Neural progenitor cell (in vitro differentiated cells): ENCODE measurements around the gene LRRC45. TPM values are rescaled to one million over a fixed set of nuclear protein-coding genes. Genes with fewer than 3 reads are reported as not detected.

ENCODE experiments used
- DNase-seq: peaks from one replicate; pipeline ENCODE4 v3.0.0-alpha.2; 2016; ENCODE audit warnings: low spot score
- H2AFZ ChIP-seq: fragments of 200-600 bp; sonication (generic); replicated peaks from 2 replicates; pipeline ENCODE4 v1.6.1; 2016; ENCODE audit warnings: antibody characterized with exemption
- H3F3A ChIP-seq: fragments of 200-600 bp; sonication (generic); 2 replicates; pipeline ENCODE4 v1.6.1; 2016; ENCODE audit warnings: antibody characterized with exemption, low read depth
- H3K27ac ChIP-seq: fragments of 200-600 bp; sonication (generic); 2 replicates; pipeline ENCODE4 v1.5.1; 2016; ENCODE audit warnings: mild to moderate bottlenecking
- H3K27me3 ChIP-seq: fragments of 200-600 bp; sonication (generic); 2 replicates; pipeline ENCODE4 v1.6.1; 2016; ENCODE audit warnings: mild to moderate bottlenecking, moderate library complexity
- H3K36me3 ChIP-seq: fragments of 200-600 bp; sonication (generic); 2 replicates; pipeline ENCODE4 v1.5.1; 2016
- H3K4me1 ChIP-seq: fragments of 200-600 bp; sonication (generic); 2 replicates; pipeline ENCODE4 v1.6.1; 2016; ENCODE audit warnings: mixed run types
- H3K4me2 ChIP-seq: fragments of 200-600 bp; sonication (generic); 2 replicates; pipeline ENCODE4 v1.6.1; 2016
- H3K4me3 ChIP-seq: fragments of 200-600 bp; sonication (generic); 2 replicates; pipeline ENCODE4 v1.5.1; 2016
- H3K79me2 ChIP-seq: fragments of 200-600 bp; sonication (generic); 2 replicates; pipeline ENCODE4 v1.6.1; 2016; ENCODE audit warnings: low read depth
- H3K9ac ChIP-seq: fragments of 200-600 bp; sonication (generic); 2 replicates; pipeline ENCODE4 v1.6.1; 2016
- H3K9me3 ChIP-seq: fragments of 200-600 bp; sonication (generic); 2 replicates; pipeline ENCODE4 v1.5.1; 2016; ENCODE audit warnings: low read depth
- H4K20me1 ChIP-seq: fragments of 200-600 bp; sonication (generic); 2 replicates; pipeline ENCODE4 v1.6.1; 2016; ENCODE audit warnings: low read depth
- H3K27ac Mint-ChIP-seq: 3 replicates; pipeline ENCODE4 v1.8.0; 2021; ENCODE audit warnings: mixed read lengths
- H3K27me3 Mint-ChIP-seq: 2 replicates; pipeline ENCODE4 v1.8.0; 2022; ENCODE audit warnings: low read depth, mild to moderate bottlenecking, inconsistent platforms, moderate library complexity, mixed read lengths; ENCODE audit not compliant: insufficient read depth
- H3K36me3 Mint-ChIP-seq: 3 replicates; pipeline ENCODE4 v1.8.0; 2021; ENCODE audit warnings: mixed read lengths
- H3K4me1 Mint-ChIP-seq: 3 replicates; pipeline ENCODE4 v1.8.0; 2021; ENCODE audit warnings: mixed read lengths
- H3K4me3 Mint-ChIP-seq: 3 replicates; pipeline ENCODE4 v1.8.0; 2021; ENCODE audit warnings: mild to moderate bottlenecking, moderate library complexity, mixed read lengths
- H3K9me3 Mint-ChIP-seq: 3 replicates; pipeline ENCODE4 v1.8.0; 2020; ENCODE audit warnings: mixed read lengths
- EZH2 ChIP-seq: fragments of 200-600 bp; sonication (generic); IDR thresholded peaks from 2 replicates; pipeline ENCODE4 v1.6.1; 2017; ENCODE audit warnings: antibody characterized with exemption, mild to moderate bottlenecking, moderate library complexity
- EZH2phosphoT487 ChIP-seq: fragments of 200-600 bp; sonication (generic); IDR thresholded peaks from 2 replicates; pipeline ENCODE4 v1.6.1; 2017; ENCODE audit warnings: antibody characterized with exemption
- total RNA-seq: library from RNA; depleted of rRNA; stranded (reverse); fragments of >200 nt; gene quantifications from 2 replicates; pipeline ENCODE4 v1.2.3, GENCODE V29; 2015; ENCODE audit warnings: low replicate concordance
- TF ChIP-seq, protein P1 (sequence below): fragments of 200-600 bp; sonication (generic); IDR thresholded peaks from 2 replicates; pipeline ENCODE4 v1.5.1; 2017; ENCODE audit warnings: antibody characterized with exemption, mild to moderate bottlenecking

LRRC45 gene
- total RNA-seq, 1 donor from 2014 or later, result 15.4 TPM

DNA sequence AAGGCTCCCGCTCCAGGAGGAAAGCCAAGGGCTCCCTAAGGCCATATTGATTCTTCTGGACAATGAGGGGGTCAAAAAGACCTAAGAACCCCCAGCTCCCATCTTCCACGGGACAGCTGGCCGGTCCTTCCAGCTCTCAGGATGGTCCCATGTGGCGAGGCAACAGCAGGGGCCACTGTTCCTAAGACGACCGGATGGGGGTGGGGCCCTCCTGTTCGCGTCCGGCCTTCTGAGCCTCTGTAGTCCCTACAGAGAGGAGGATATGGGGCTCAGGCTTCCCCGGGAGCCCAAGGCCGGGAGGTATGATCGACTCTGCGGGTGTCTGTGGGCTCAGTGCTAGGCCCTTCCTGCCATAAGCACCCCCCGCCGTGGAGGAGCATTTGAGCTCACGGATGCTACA, 20.4 kb downstream of the LRRC45 start:
- H3K27ac ChIP-seq, result no peak overlapping the region
- H3K27me3 ChIP-seq, result no peaks in the 10 kb centered on the region
- Mint-ChIP-seq H3K4me1 (peaks cover 24% of the 10 kb centered on the region), H3K36me3 (peaks cover 6% of the 10 kb centered on the region), H3K27ac (no peak overlapping the region), H3K27me3 (peaks cover 6% of the 10 kb centered on the region), H3K9me3 (peaks cover 9% of the 10 kb centered on the region), H3K4me3 (no peak overlapping the region)
- H3K36me3 ChIP-seq, result no peaks in the 10 kb centered on the region
- no peak overlapping the region for H3K4me3 ChIP-seq
- H3K4me1 ChIP-seq, result no peaks in the 10 kb centered on the region
- no peaks in the 10 kb centered on the region for H4K20me1 ChIP-seq
- no peak overlapping the region for H3K4me2 ChIP-seq
- no peaks in the 10 kb centered on the region for H3K79me2 ChIP-seq
- TF ChIP-seq, protein P1, sequence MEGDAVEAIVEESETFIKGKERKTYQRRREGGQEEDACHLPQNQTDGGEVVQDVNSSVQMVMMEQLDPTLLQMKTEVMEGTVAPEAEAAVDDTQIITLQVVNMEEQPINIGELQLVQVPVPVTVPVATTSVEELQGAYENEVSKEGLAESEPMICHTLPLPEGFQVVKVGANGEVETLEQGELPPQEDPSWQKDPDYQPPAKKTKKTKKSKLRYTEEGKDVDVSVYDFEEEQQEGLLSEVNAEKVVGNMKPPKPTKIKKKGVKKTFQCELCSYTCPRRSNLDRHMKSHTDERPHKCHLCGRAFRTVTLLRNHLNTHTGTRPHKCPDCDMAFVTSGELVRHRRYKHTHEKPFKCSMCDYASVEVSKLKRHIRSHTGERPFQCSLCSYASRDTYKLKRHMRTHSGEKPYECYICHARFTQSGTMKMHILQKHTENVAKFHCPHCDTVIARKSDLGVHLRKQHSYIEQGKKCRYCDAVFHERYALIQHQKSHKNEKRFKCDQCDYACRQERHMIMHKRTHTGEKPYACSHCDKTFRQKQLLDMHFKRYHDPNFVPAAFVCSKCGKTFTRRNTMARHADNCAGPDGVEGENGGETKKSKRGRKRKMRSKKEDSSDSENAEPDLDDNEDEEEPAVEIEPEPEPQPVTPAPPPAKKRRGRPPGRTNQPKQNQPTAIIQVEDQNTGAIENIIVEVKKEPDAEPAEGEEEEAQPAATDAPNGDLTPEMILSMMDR, result no peak
- no peak for TF ChIP-seq EZH2
- no peak for TF ChIP-seq EZH2phosphoT487
- no peak for DNase-seq
- no peak overlapping the region for H3K9ac ChIP-seq
- H3F3A ChIP-seq, result peaks cover 3% of the 10 kb centered on the region
- H3K9me3 ChIP-seq, result no peaks in the 10 kb centered on the region
- H2AFZ ChIP-seq, result peak overlapping the region; percentile 89

- Histone ChIP-seq H3K9me3 (no peaks in the 10 kb centered on the region), H3K4me3 (no peak overlapping the region), H3F3A (peaks cover 3% of the 10 kb centered on the region), H3K36me3 (no peaks in the 10 kb centered on the region), H3K27me3 (no peaks in the 10 kb centered on the region), H2AFZ (no peak overlapping the region), H3K4me2 (no peak overlapping the region), H4K20me1 (no peaks in the 10 kb centered on the region), H3K9ac (no peak overlapping the region), H3K4me1 (no peaks in the 10 kb centered on the region), H3K79me2 (no peaks in the 10 kb centered on the region), H3K27ac (no peak overlapping the region)
- Mint-ChIP-seq H3K27me3 (peaks cover 4% of the 10 kb centered on the region), H3K4me1 (peaks cover 17% of the 10 kb centered on the region), H3K27ac (peak overlapping the region; percentile 57), H3K36me3 (peaks cover 6% of the 10 kb centered on the region), H3K4me3 (no peak overlapping the region), H3K9me3 (peaks cover 6% of the 10 kb centered on the region)
- TF ChIP-seq EZH2, result no peak
- TF ChIP-seq, protein P1, result no peak
- no peak for DNase-seq
These were observed 22.9 kb downstream of the LRRC45 start for GRCh38 chr17:82045936-82046484.

DNA sequence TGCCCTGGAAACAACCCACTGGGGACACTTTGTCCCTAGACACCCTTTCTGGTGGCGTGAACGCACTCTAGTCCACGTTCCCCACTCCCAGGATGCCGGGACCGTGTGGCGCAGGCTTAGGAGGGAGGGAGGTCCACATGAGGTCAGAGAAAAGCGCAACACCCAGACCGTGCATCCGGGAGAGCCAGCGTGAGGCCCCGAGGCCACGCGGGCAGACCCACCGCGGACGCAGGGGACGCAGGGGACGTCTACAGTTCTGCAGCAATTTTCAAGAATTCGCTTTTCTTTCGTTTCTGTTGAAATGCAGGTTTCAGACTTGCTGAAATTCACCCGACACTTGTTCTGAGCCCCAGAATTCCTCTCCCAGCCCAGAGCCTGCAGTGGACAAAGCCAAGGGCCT, 23.8 kb downstream of the LRRC45 start:
- Histone ChIP-seq H3K9me3 (no peaks in the 10 kb centered on the region), H3K4me3 (no peak overlapping the region), H3K27ac (no peak overlapping the region), H3K4me2 (no peak overlapping the region), H3K36me3 (no peaks in the 10 kb centered on the region), H2AFZ (no peak overlapping the region), H3K79me2 (no peaks in the 10 kb centered on the region), H3K9ac (no peak overlapping the region), H3K27me3 (no peaks in the 10 kb centered on the region), H3F3A (peaks cover 3% of the 10 kb centered on the region), H4K20me1 (no peaks in the 10 kb centered on the region), H3K4me1 (no peaks in the 10 kb centered on the region)
- Mint-ChIP-seq H3K9me3 (no peaks in the 10 kb centered on the region), H3K4me1 (peaks cover 10% of the 10 kb centered on the region), H3K4me3 (no peak overlapping the region), H3K27me3 (peaks cover 2% of the 10 kb centered on the region), H3K36me3 (peaks cover 6% of the 10 kb centered on the region), H3K27ac (no peak overlapping the region)
- no peak for TF ChIP-seq EZH2
- TF ChIP-seq, protein P1, result no peak
- TF ChIP-seq EZH2phosphoT487, result no peak
- no peak for DNase-seq
